HG03469 (cell line): Measurements from ENCODE around the gene GH2.
"Not testable (repeated sequence)": the region's sequence is repeated elsewhere in the genome, so short reads cannot be mapped to it uniquely, and the experiment has no call there.

Experiments used
- ATAC-seq: cut with Tn5 transposase; IDR thresholded peaks from one replicate; pipeline ENCODE4 v1.9.1; 2021; ENCODE audit warnings: mild to moderate bottlenecking, moderate library complexity, moderate number of reproducible peaks; ENCODE audit not compliant: unreplicated experiment

Gene GH2

DNA sequence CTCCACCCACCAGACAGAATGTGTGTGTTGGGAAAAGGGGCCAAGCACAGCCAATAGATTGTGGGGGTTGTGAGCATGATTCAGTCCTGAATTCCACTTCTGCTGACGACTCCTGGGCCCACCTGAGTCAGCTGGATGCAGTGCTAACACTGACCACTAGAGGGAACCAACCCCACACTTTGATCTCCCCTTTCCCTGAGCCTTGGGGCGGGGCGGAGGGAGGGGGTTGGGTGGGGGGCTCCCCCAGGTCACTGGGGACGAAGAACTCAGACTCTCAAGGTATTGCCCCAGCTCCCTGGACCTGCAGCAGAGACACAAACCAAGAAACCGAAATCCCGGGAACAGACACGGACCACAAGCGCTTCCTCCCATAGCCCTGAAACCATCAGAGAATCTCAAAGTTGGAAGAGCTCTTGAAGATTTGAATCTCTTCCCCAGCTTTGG, 29.9 kb upstream of the GH2 start:
- ATAC-seq: no peak

GRCh38 chr17:63911041-63911635, 29.4 kb upstream of the GH2 start, which contains the start of gene CSHL1:
Gene CSHL1 (minus strand): TSS chr17:63911258. CDS start chr17:63911196, 62 bp downstream.
- no peak for ATAC-seq

DNA sequence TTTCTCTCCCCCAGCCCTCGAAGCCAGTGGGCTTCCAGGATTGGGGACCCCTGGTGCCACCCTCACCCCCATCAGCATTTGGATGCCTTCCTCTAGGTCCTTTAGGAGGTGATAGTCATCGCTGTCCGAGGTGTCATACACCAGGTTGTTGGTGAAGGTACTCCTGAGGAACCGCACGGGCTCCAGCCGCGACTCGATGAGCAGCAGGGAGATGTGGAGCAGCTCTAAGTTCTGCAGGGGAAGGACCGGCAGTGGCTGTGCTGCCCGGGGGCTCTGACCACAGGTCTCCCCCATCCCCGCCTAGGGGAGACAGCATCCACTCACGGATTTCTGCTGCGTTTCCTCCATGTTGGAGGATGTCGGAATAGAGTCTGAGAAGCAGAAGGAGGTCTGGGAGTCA, 28.4 kb upstream of the GH2 start:
- ATAC-seq: no peak

GRCh38 chr17:63909586-63909985, 27.8 kb upstream of the GH2 start:
- not testable (repeated sequence) for ATAC-seq

GRCh38 chr17:63907161-63907778, 25.5 kb upstream of the GH2 start:
- not testable (repeated sequence) for ATAC-seq

DNA sequence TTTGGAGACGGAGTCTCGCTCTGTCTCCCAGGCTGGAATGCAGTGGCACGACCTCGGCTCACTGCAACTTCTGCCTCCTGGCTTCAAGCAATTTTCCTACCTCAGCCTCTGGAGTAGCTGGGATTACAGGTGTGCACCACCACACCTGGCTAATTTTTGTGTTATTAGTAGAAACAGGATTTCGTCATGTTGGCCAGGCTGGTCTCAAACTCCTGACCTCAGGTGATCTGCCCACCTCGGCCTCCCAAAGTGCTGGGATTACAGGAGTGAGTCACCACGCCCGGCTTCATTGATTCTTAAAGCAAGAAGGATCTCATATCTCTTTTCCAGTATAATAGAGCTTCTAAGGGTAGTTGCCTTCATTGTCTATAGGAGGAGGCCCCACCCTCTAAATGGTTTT, 23.1 kb upstream of the GH2 start:
- not testable (repeated sequence) for ATAC-seq

DNA sequence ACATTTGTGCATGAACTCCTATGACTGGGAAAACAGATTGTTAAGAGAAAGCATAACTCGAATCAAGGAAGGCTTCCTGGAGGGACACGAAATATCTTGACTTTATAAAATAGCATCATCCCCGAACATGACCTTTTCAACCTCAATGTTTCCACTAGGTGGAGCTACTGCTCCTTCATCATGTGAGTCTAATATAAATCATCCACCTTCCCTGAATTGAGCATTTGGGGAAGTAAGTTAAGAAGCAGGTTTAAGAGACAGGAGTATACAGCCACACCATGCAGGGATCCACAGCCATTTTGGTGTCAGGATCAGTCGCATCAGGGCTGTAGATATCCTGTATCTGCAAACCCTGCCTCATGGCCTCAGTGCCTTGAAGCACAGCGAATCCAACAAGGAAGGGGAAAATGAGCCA, 22.1 kb upstream of the GH2 start:
- ATAC-seq: not testable (repeated sequence)

- ATAC-seq: not testable (repeated sequence)
These were observed 20.2 kb upstream of the GH2 start for GRCh38 chr17:63901971-63902370.

DNA sequence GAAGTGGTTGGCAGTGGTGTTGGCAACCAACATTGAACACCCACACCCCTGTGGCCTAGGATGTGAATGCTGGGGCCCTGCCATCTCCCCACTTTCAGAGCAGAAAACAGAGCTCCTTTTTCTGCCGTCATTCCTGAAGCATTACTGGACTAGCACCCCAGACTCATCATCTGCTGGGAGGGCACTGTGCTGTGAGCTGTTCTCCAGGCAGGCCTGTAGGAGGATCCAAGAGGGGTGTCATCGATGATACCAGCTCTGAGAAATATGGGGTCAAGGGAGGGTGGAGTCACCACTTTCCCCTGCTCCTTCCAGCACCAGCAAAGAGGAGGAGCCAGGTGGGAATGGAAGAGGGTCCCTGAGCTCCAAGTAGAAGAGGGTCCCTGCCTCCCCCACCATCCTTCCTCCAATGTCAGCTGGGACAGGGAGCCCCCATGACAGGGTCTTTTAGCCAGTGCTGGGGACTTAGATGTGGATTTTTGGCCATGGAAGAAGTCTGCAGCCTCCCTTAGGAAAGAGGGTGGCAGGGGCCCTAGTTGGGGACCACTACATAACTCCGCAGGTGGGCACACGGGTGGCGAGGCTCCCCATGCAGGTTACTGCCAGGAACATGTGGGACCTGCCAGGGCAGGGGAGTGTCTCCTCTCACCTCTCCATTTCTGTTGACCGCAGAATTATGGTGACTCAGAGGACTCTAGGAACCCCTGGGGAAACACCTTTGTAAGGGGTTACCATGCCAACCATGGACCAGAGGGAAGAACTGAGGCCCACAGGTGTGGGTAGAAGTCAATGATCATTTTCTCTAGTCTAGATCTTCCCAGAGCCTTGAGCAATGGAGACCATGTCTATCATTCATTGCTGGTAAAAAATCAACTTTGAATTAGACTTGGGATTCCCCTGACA, 17.4 kb upstream of the GH2 start:
- not testable (repeated sequence) for ATAC-seq

GRCh38 chr17:63896524-63897354, 15.0 kb upstream of the GH2 start, which contains the start of gene CSH1:
Gene CSH1 (minus strand): TSS chr17:63896574. CDS start chr17:63896511, 63 bp downstream.
- not testable (repeated sequence) for ATAC-seq

DNA sequence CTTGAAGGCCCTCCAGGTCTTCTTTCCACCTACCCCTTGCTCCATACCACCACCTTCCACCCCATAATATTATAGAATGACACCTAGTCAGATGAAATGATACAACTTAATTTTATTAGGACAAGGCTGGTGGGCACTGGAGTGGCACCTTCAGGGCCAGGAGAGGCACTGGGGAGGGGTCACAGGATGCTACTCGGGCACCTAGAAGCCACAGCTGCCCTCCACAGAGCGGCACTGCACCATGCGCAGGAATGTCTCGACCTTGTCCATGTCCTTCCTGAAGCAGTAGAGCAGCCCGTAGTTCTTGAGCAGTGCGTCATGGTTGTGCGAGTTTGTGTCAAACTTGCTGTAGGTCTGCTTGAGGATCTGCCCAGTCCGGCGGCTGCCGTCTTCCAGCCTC, 13.1 kb upstream of the GH2 start:
- not testable (repeated sequence) for ATAC-seq

DNA sequence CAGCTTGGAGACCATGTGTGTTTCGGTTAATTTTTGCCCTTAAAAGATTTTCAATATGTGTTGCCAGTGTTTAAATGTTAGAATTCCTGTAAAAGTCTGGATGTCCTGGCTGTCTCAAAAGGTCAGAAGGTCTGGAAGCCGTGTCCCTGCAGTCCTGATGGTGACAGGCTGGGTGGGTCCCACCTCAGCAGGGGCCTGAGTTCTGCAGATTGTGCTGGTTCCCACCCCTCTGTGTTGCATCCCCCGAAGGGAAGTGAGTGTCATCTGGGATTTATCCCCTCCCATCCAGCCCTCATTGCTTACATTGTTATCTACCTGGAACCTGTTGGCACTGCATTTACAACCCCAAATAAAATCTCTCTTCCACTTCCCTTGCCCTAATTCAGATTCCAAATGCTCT, 12.3 kb upstream of the GH2 start:
- ATAC-seq: not testable (repeated sequence)

GRCh38 chr17:63892316-63893037, 10.7 kb upstream of the GH2 start:
- ATAC-seq: not testable (repeated sequence)

GRCh38 chr17:63889026-63889848, 7.5 kb upstream of the GH2 start:
- not testable (repeated sequence) for ATAC-seq

DNA sequence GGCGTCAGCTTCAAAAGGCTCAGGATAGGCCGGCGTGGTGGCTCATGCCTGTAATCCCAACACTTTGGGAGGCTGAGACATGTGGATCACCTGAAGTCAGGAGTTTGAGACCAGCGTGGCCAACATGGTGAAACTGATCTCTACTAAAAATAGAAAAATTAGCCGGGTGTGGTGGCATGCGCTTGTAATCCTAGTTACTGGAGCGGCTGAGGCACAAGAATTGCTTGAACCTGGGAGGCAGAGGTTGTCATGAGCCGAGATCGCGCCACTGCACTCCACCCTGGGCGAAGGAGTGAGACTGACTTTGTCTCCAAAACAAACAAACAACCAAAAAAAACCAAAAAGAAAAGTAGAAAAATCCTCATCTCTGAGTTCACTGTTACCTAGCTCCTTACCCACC, 3.4 kb upstream of the GH2 start:
- ATAC-seq: not testable (repeated sequence)

GRCh38 chr17:63882626-63883126, 932 bp upstream of the GH2 start:
- not testable (repeated sequence) for ATAC-seq

GRCh38 chr17:63881337-63881736, 407 bp downstream of the GH2 start:
- ATAC-seq: not testable (repeated sequence)

- no peak for ATAC-seq
These were observed 1.0 kb downstream of the GH2 start for GRCh38 chr17:63880706-63881105.

GRCh38 chr17:63878413-63878812, 3.3 kb downstream of the GH2 start:
- not testable (repeated sequence) for ATAC-seq
